Kidney (tissue), 14 donors: ENCODE data around the gene MYADM. TPM values are rescaled to one million over a fixed set of nuclear protein-coding genes. Genes with fewer than 3 reads are reported as not detected.

Experiments used
- DNase-seq, 5 donors: peaks; one replicate each; pipeline ENCODE4 v3.0.0-alpha.2; 2013 to 2020
- FAIRE-seq: peaks from 2 replicates; lab custom pipeline; 2012; peaks lifted over from hg19 to GRCh38; lab: Jason Lieb, UNC
- H3K27ac ChIP-seq, 2 donors: one replicate each; pipeline ENCODE4 v1.7.0; 2013; ENCODE audit warnings: low read depth in 2 of 2, low read length in 2 of 2, inconsistent platforms in 1 of 2
- H3K27me3 ChIP-seq: one replicate; pipeline ENCODE4 v1.7.1; 2013; ENCODE audit warnings: low read length, inconsistent platforms; ENCODE audit not compliant: control insufficient read depth, insufficient read depth
- H3K36me3 ChIP-seq, 3 donors: one replicate each; pipeline versions ENCODE4 v1.7.0 to v1.7.1; 2013; ENCODE audit warnings: low read length in 3 of 3, control low read depth in 1 of 3, inconsistent platforms in 1 of 3; ENCODE audit not compliant: insufficient read depth in 3 of 3, control insufficient read depth in 2 of 3
- H3K4me1 ChIP-seq, 3 donors: one replicate each; pipeline versions ENCODE4 v1.7.0 to v1.7.1; 2013; ENCODE audit warnings: low read length in 3 of 3, inconsistent platforms in 1 of 3, low read depth in 1 of 3; ENCODE audit not compliant: control insufficient read depth in 2 of 3, insufficient read depth in 2 of 3
- H3K4me3 ChIP-seq, 3 donors: one replicate each; pipeline versions ENCODE4 v1.7.0 to v1.8.1; 2013; ENCODE audit warnings: low read length in 3 of 3, control low read depth in 1 of 3, inconsistent platforms in 1 of 3
- H3K9ac ChIP-seq, 3 donors: one replicate each; pipeline versions ENCODE4 v1.7.0 to v1.7.1; 2013; ENCODE audit warnings: low read length in 3 of 3, control low read depth in 1 of 3, inconsistent platforms in 1 of 3
- H3K9me3 ChIP-seq, 3 donors: one replicate each; pipeline versions ENCODE4 v1.7.0 to v1.7.1; 2013; ENCODE audit warnings: low read length in 3 of 3, control low read depth in 1 of 3, inconsistent platforms in 1 of 3; ENCODE audit not compliant: control insufficient read depth in 2 of 3, insufficient read depth in 1 of 3
- intact Hi-C: fragments of 100-400 bp; cut with DNase I; formaldehyde crosslinking; loops from one replicate; pipeline ENCODE4 v1.11.1; 2022
- polyA plus RNA-seq: library from polyadenylated mRNA; stranded (reverse); fragments of 350-450 nt; fragmentation: Illumina TruSeq; extraction: RNeasy Lipid Tissue Mini Kit (QIAGEN cat#74804); gene quantifications from one replicate; pipeline ENCODE4 v1.2.3, GENCODE V29; 2014; ENCODE audit warnings: low read depth, low replicate concordance; ENCODE audit not compliant: insufficient read depth
- total RNA-seq: library from RNA; stranded (reverse); fragmentation: NEBNext Ultra II Directional; extraction: Animal tissue kit (Norgen Biotek cat#: 25700); gene quantifications from one replicate; pipeline ENCODE4 v1.2.1, GENCODE V29; 2021
- TF ChIP-seq, protein P1 (sequence below): IDR thresholded peaks from 3 replicates; pipeline ENCODE4 v1.5.1; 2012; ENCODE audit warnings: mild to moderate bottlenecking, moderate library complexity, borderline replicate concordance; ENCODE audit not compliant: insufficient read depth; ENCODE audit errors: extremely low read depth
- donor health status: control.
- donor health status: control.
- donor health status: control.
- donor health status: control.
- donor health status: control.
- donor health status: DM: yes; HTN: yes; CAD: no.
- donor health status: Normal renal cell carcinoma (clear cell type).

The MYADM gene
- total and polyA plus RNA-seq, 2 donors from 2014 or later, result 13.1 to 90.3 TPM

DNA sequence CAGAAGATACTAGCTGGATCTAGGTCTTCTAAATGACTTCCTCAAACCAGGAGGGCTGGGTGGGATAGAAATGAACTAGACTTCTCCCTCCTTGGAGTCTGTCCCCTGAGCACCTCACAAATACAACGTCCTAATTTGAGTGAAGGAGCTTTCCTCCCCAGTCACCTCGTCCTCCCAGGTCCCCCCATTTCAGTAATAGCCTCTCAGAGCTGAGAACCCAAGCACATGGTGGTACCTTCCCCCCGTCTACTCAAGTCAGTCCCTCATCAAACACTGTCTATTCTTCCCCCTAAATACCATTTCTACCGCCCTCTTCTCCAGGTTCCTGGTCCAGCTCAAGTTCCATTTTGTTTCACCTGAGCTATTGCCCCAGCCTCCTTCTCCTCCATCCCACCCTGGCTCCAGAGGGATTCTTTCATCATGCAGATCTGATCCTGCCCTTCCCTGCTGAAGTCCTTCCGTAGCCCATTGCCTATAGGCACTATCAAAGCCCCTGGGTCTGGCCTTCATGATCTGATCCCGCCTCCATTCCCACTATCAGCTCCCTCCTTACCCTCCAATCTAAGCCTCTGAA is 9.1 kb downstream of the MYADM start:
- Histone ChIP-seq H3K4me1 (peaks cover 0 to 5% (median 3%) of the 10 kb centered on the region in 3 donors), H3K9me3 (peaks cover 0 to 2% (median 0%) of the 10 kb centered on the region in 3 donors), H3K36me3 (peaks cover 0 to 3% (median 0%) of the 10 kb centered on the region in 3 donors), H3K4me3 (no peak overlapping the region), H3K9ac (no peak overlapping the region), H3K27me3 (peaks cover 14% of the 10 kb centered on the region), H3K27ac (no peak overlapping the region)
- no peak for FAIRE-seq
- intact Hi-C loops, result no loop called here
- DNase-seq, result no peak
- TF ChIP-seq, protein P1, sequence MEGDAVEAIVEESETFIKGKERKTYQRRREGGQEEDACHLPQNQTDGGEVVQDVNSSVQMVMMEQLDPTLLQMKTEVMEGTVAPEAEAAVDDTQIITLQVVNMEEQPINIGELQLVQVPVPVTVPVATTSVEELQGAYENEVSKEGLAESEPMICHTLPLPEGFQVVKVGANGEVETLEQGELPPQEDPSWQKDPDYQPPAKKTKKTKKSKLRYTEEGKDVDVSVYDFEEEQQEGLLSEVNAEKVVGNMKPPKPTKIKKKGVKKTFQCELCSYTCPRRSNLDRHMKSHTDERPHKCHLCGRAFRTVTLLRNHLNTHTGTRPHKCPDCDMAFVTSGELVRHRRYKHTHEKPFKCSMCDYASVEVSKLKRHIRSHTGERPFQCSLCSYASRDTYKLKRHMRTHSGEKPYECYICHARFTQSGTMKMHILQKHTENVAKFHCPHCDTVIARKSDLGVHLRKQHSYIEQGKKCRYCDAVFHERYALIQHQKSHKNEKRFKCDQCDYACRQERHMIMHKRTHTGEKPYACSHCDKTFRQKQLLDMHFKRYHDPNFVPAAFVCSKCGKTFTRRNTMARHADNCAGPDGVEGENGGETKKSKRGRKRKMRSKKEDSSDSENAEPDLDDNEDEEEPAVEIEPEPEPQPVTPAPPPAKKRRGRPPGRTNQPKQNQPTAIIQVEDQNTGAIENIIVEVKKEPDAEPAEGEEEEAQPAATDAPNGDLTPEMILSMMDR, result no peak

DNA sequence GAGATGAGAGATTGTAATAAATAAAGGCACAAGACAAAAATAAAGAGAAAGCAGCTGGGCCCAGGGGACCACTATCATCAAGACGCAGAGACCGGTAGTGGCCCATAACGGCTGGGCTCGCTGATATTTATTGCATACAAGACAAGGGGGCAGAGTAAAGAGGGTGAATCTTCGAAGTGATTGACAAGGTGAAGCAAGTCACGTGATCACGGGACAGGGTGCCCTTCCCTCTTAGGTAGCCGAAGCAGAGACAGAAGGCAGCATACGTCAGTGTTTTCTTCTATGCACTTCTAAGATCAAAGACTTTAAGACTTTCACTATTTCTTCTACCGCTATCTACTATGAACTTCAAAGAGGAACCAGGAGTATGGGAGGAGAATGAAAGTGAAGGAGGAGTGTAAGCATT is 9.7 kb downstream of the MYADM start:
- TF ChIP-seq, protein P1, result no peak
- intact Hi-C loops, result no loop called here
- no peak overlapping the region for H3K9ac ChIP-seq
- peaks cover 0 to 3% (median 0%) of the 10 kb centered on the region in 3 donors for H3K36me3 ChIP-seq
- DNase-seq (peak in 1 of 5 donors; percentile 16), FAIRE-seq (no peak)
- peaks cover 0 to 5% (median 3%) of the 10 kb centered on the region in 3 donors for H3K4me1 ChIP-seq
- peaks cover 0 to 2% (median 0%) of the 10 kb centered on the region in 3 donors for H3K9me3 ChIP-seq
- no peak overlapping the region for H3K4me3 ChIP-seq
- H3K27ac ChIP-seq, result no peak overlapping the region
- peaks cover 16% of the 10 kb centered on the region for H3K27me3 ChIP-seq

DNA sequence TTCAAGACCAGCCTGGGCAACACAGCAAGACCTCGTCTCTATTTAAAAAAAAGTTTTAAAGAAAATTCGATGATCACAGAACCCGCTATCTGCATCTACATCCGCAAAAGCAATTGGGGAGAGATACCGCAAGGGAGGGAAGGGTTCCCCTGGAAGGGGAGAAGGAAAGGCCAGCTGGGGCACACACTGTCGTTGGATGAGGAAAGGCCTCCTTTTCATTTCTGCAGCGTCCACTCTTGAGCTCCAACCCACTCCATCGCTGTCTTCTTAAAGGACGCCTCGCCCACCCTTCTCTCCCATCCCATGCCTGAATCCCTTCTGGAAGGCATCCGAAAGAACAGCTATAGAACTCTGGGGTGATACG is 11.1 kb downstream of the MYADM start:
- peak overlapping the region; percentile 52 to 83 (median 72) for H3K4me3 ChIP-seq

More for the DNA sequence above, 11.1 kb downstream of the MYADM start:
- FAIRE-seq (no peak), DNase-seq (peak in 1 of 5 donors; percentile 45)
- intact Hi-C loops, result no loop called here
- TF ChIP-seq, protein P1, result no peak
- peaks cover 0 to 5% (median 3%) of the 10 kb centered on the region in 3 donors for H3K4me1 ChIP-seq
- no peak overlapping the region for H3K27ac ChIP-seq
- H3K9ac ChIP-seq, result peak overlapping the region in 2 of 3 donors; percentile 46 to 77
- peaks cover 0 to 3% (median 0%) of the 10 kb centered on the region in 3 donors for H3K36me3 ChIP-seq
- H3K27me3 ChIP-seq, result peaks cover 18% of the 10 kb centered on the region
- H3K9me3 ChIP-seq, result peaks cover 0 to 2% (median 0%) of the 10 kb centered on the region in 3 donors
